HG02678 (cell line): ENCODE measurements around the gene DUOXA2.
"Not testable (repeated sequence)": the region's sequence is repeated elsewhere in the genome, so short reads cannot be mapped to it uniquely, and the experiment has no call there.

Experiments used
- ATAC-seq: cut with Tn5 transposase; IDR thresholded peaks from one replicate; pipeline ENCODE4 v1.9.1; 2021; ENCODE audit warnings: mild to moderate bottlenecking, moderate library complexity; ENCODE audit not compliant: unreplicated experiment

The DUOXA2 gene

GRCh38 chr15:45094358-45094730, 19.8 kb upstream of the DUOXA2 start:
- ATAC-seq = no peak

- ATAC-seq = no peak
Measured at GRCh38 chr15:45095661-45096060, 18.5 kb upstream of the DUOXA2 start.

GRCh38 chr15:45097466-45097865, 16.7 kb upstream of the DUOXA2 start:
- no peak for ATAC-seq

GRCh38 chr15:45099549-45100165, 14.5 kb upstream of the DUOXA2 start:
- no peak for ATAC-seq

- ATAC-seq = no peak
Measured at GRCh38 chr15:45100884-45101625, 13.1 kb upstream of the DUOXA2 start.

GRCh38 chr15:45101749-45102148, 12.4 kb upstream of the DUOXA2 start:
- no peak for ATAC-seq

- no peak for ATAC-seq
Measured at GRCh38 chr15:45102226-45102625, 11.9 kb upstream of the DUOXA2 start.

- not testable (repeated sequence) for ATAC-seq
Measured at GRCh38 chr15:45104170-45104569, 10.0 kb upstream of the DUOXA2 start.

GRCh38 chr15:45105586-45105985, 8.5 kb upstream of the DUOXA2 start:
- no peak for ATAC-seq

- ATAC-seq = no peak
Measured at GRCh38 chr15:45106002-45106790, 7.9 kb upstream of the DUOXA2 start.

GRCh38 chr15:45107941-45108630, 6.0 kb upstream of the DUOXA2 start:
- no peak for ATAC-seq

- ATAC-seq = no peak
Measured at GRCh38 chr15:45110256-45110820, 3.8 kb upstream of the DUOXA2 start.

GRCh38 chr15:45111390-45112142, 2.6 kb upstream of the DUOXA2 start:
- no peak for ATAC-seq

GRCh38 chr15:45112143-45112590, 2.0 kb upstream of the DUOXA2 start:
- ATAC-seq = no peak

GRCh38 chr15:45112591-45113379, 1.3 kb upstream of the DUOXA2 start:
- ATAC-seq = no peak

- ATAC-seq = no peak
Measured at GRCh38 chr15:45113380-45113990, 641 bp upstream of the DUOXA2 start.

- no peak for ATAC-seq
Measured at GRCh38 chr15:45114751-45115085, 592 bp downstream of the DUOXA2 start.

- no peak for ATAC-seq
Measured at GRCh38 chr15:45115312-45115820, 1.2 kb downstream of the DUOXA2 start.

GRCh38 chr15:45116006-45116481, 1.9 kb downstream of the DUOXA2 start:
- no peak for ATAC-seq
